Astrocyte (in vitro differentiated cells and primary cell): ENCODE results near the gene INPP5A. TPM values are rescaled to one million over a fixed set of nuclear protein-coding genes. Genes with fewer than 3 reads are reported as not detected.
A peak's percentile ranks its signal among the peaks of the same experiment; 100 is the strongest.
"Not testable (repeated sequence)": the region's sequence is repeated elsewhere in the genome, so short reads cannot be mapped to it uniquely, and the experiment has no call there.

Experiments used
- DNase-seq: peaks from one replicate; pipeline ENCODE4 v3.0.0-alpha.2; 2010; ENCODE audit warnings: low read depth
- FAIRE-seq: peaks from 2 replicates; lab custom pipeline; 2011; peaks lifted over from hg19 to GRCh38; lab: Jason Lieb, UNC
- H2AFZ ChIP-seq: 2 replicates; pipeline ENCODE4 v1.6.0; 2012; ENCODE audit warnings: low read depth, low read length, inconsistent platforms
- H3K27ac ChIP-seq: 2 replicates; pipeline ENCODE4 v1.5.1; 2011; ENCODE audit warnings: low read depth, low read length, inconsistent platforms
- H3K27me3 ChIP-seq: 2 replicates; pipeline ENCODE4 v1.6.0; 2011; ENCODE audit warnings: low read length, inconsistent platforms; ENCODE audit not compliant: insufficient read depth
- H3K36me3 ChIP-seq: 2 replicates; pipeline ENCODE4 v1.5.1; 2011; ENCODE audit warnings: low read length, inconsistent platforms; ENCODE audit not compliant: insufficient read depth
- H3K4me1 ChIP-seq: 2 replicates; pipeline ENCODE4 v1.5.1; 2011; ENCODE audit warnings: low read length, inconsistent platforms; ENCODE audit not compliant: insufficient read depth
- H3K4me2 ChIP-seq: 2 replicates; pipeline ENCODE4 v1.6.0; 2012; ENCODE audit warnings: low read length, inconsistent platforms
- H3K4me3 ChIP-seq: 2 replicates; pipeline ENCODE4 v1.5.1; 2011; ENCODE audit warnings: low read depth, mild to moderate bottlenecking, low read length, inconsistent platforms; ENCODE audit not compliant: insufficient read depth
- H3K79me2 ChIP-seq: 2 replicates; pipeline ENCODE4 v1.6.0; 2012; ENCODE audit warnings: mild to moderate bottlenecking, low read length, inconsistent platforms; ENCODE audit not compliant: insufficient read depth
- H3K9ac ChIP-seq: 2 replicates; pipeline ENCODE4 v1.6.0; 2012; ENCODE audit warnings: mild to moderate bottlenecking, low read length, inconsistent platforms
- H3K9me3 ChIP-seq: 2 replicates; pipeline ENCODE4 v1.5.1; 2012; ENCODE audit warnings: low read depth, mild to moderate bottlenecking, low read length, inconsistent platforms; ENCODE audit not compliant: insufficient read depth
- H4K20me1 ChIP-seq: 2 replicates; pipeline ENCODE4 v1.6.0; 2012; ENCODE audit warnings: low read length, inconsistent platforms; ENCODE audit not compliant: insufficient read depth
- H3K27ac Mint-ChIP-seq: one replicate; pipeline ENCODE4 v1.8.0; 2021; ENCODE audit warnings: mild to moderate bottlenecking, mixed read lengths; ENCODE audit not compliant: unreplicated experiment
- H3K27me3 Mint-ChIP-seq: one replicate; pipeline ENCODE4 v1.8.0; 2021; ENCODE audit warnings: low read depth, mixed read lengths; ENCODE audit not compliant: unreplicated experiment
- H3K36me3 Mint-ChIP-seq: one replicate; pipeline ENCODE4 v1.8.0; 2021; ENCODE audit warnings: low read depth, mixed read lengths; ENCODE audit not compliant: unreplicated experiment
- H3K4me1 Mint-ChIP-seq: one replicate; pipeline ENCODE4 v1.8.0; 2021; ENCODE audit warnings: low read depth, mixed read lengths; ENCODE audit not compliant: unreplicated experiment
- H3K4me3 Mint-ChIP-seq: one replicate; pipeline ENCODE4 v1.8.0; 2021; ENCODE audit warnings: mild to moderate bottlenecking, moderate library complexity, mixed read lengths; ENCODE audit not compliant: unreplicated experiment
- H3K9me3 Mint-ChIP-seq: one replicate; pipeline ENCODE4 v1.8.0; 2021; ENCODE audit warnings: mild to moderate bottlenecking, mixed read lengths; ENCODE audit not compliant: unreplicated experiment
- CTCF ChIP-seq: IDR thresholded peaks from 2 replicates; pipeline ENCODE4 v1.5.1; 2011; ENCODE audit warnings: low read depth, mild to moderate bottlenecking, inconsistent platforms, low read length, moderate library complexity; ENCODE audit not compliant: insufficient read depth
- EZH2 ChIP-seq: IDR thresholded peaks from 2 replicates; pipeline ENCODE4 v1.6.1; 2012; ENCODE audit warnings: mild to moderate bottlenecking, low read length, inconsistent platforms; ENCODE audit not compliant: insufficient read depth
- total RNA-seq: library from RNA; stranded (reverse); gene quantifications from 2 replicates; pipeline ENCODE4 v1.2.1, GENCODE V29; 2021

INPP5A gene
- total RNA-seq, 1 donor from 2014 or later = 39.1 TPM

- Mint-ChIP-seq H3K4me1 (peaks cover 22% of the 10 kb centered on the region), H3K27ac (peak overlapping the region; percentile 26)
- peak overlapping the region; percentile 12 for H3K9ac ChIP-seq
Measured at GRCh38 chr10:132571650-132572544, 34.3 kb downstream of the INPP5A start.

GRCh38 chr10:132572545-132572937 is 35.0 kb downstream of the INPP5A start:
- H3K4me3 Mint-ChIP-seq = no peak overlapping the region
- H3K36me3 Mint-ChIP-seq = no peaks in the 10 kb centered on the region
- H3K9me3 ChIP-seq = no peaks in the 10 kb centered on the region
- H4K20me1 ChIP-seq = peaks cover 81% of the 10 kb centered on the region
- no peaks in the 10 kb centered on the region for H3K36me3 ChIP-seq
- H3K4me1 Mint-ChIP-seq = peaks cover 16% of the 10 kb centered on the region
- peaks cover 44% of the 10 kb centered on the region for H3K4me1 ChIP-seq
- H3K9me3 Mint-ChIP-seq = no peaks in the 10 kb centered on the region
- H3K27ac ChIP-seq = peak overlapping the region; percentile 41
- H2AFZ ChIP-seq = no peak overlapping the region
- no peak overlapping the region for H3K4me3 ChIP-seq
- no peak for FAIRE-seq
- peak overlapping the region; percentile 66 for H3K4me2 ChIP-seq
- peaks cover 62% of the 10 kb centered on the region for H3K79me2 ChIP-seq
- no peaks in the 10 kb centered on the region for H3K27me3 ChIP-seq
- no peak overlapping the region for H3K27ac Mint-ChIP-seq
- H3K27me3 Mint-ChIP-seq = no peaks in the 10 kb centered on the region
- TF ChIP-seq CTCF (no peak), EZH2 (no peak)
- peak overlapping the region; percentile 12 for H3K9ac ChIP-seq
- peak; percentile 32 for DNase-seq

More at GRCh38 chr10:132571650-132572544, 34.3 kb downstream of the INPP5A start:
- FAIRE-seq = no peak
- H4K20me1 ChIP-seq = peaks cover 81% of the 10 kb centered on the region
- Mint-ChIP-seq H3K36me3 (no peaks in the 10 kb centered on the region), H3K9me3 (no peaks in the 10 kb centered on the region), H3K27me3 (no peaks in the 10 kb centered on the region), H3K4me3 (no peak overlapping the region)
- H3K4me1 ChIP-seq = peaks cover 44% of the 10 kb centered on the region
- no peaks in the 10 kb centered on the region for H3K9me3 ChIP-seq
- peak overlapping the region; percentile 66 for H3K4me2 ChIP-seq
- TF ChIP-seq EZH2 = no peak
- no peak for TF ChIP-seq CTCF
- H3K4me3 ChIP-seq = no peak overlapping the region
- no peaks in the 10 kb centered on the region for H3K27me3 ChIP-seq
- H3K27ac ChIP-seq = peak overlapping the region; percentile 54
- no peak overlapping the region for H2AFZ ChIP-seq
- DNase-seq = peak; percentile 85
- no peaks in the 10 kb centered on the region for H3K36me3 ChIP-seq
- peaks cover 62% of the 10 kb centered on the region for H3K79me2 ChIP-seq

GRCh38 chr10:132572946-132573345 is 35.4 kb downstream of the INPP5A start:
- peak overlapping the region; percentile 66 for H3K4me2 ChIP-seq
- H3K79me2 ChIP-seq = peaks cover 65% of the 10 kb centered on the region
- DNase-seq, H3K27me3 ChIP-seq, H3K36me3 Mint-ChIP-seq, H3K27me3 Mint-ChIP-seq, FAIRE-seq, H3K27ac Mint-ChIP-seq, H3K9me3 Mint-ChIP-seq, H3K9me3 ChIP-seq, H2AFZ ChIP-seq, H3K27ac ChIP-seq, H3K36me3 ChIP-seq, H3K4me3 Mint-ChIP-seq, H3K4me3 ChIP-seq: not testable (repeated sequence)
- H3K4me1 ChIP-seq = peaks cover 44% of the 10 kb centered on the region
- H3K4me1 Mint-ChIP-seq = peaks cover 16% of the 10 kb centered on the region
- H4K20me1 ChIP-seq = peaks cover 85% of the 10 kb centered on the region
- H3K9ac ChIP-seq = peak overlapping the region; percentile 12
